Heart right ventricle (tissue), 16 donors: ENCODE measurements around the gene RBM33. TPM values are rescaled to one million over a fixed set of nuclear protein-coding genes. Genes with fewer than 3 reads are reported as not detected.

ENCODE experiments used
- ATAC-seq, 8 donors: fragments of 200-7000 bp; cut with Tn5 transposase; one replicate each; pipeline ENCODE4 v1.9.1; 2020; ENCODE audit warnings: mild to moderate bottlenecking in 8 of 8, moderate library complexity in 8 of 8, moderate number of reproducible peaks in 1 of 8
- DNase-seq, 2 donors: peaks; one replicate each; pipeline ENCODE4 v3.0.0-alpha.2; 2020
- H3K27ac ChIP-seq, 10 donors: fragments of 200-600 bp; sonication (generic) in 2 of 10; one replicate each; pipeline versions ENCODE4 v1.5.0 to v1.8.0; 2020 to 2022; ENCODE audit warnings: mild to moderate bottlenecking in 3 of 10
- H3K27me3 ChIP-seq, 7 donors: fragments of 200-600 bp; one replicate each; pipeline ENCODE4 v1.8.0; 2021 to 2022; ENCODE audit warnings: mild to moderate bottlenecking in 2 of 7
- H3K36me3 ChIP-seq, 9 donors: fragments of 200-600 bp; sonication (generic) in 1 of 9; one replicate each; pipeline versions ENCODE4 v1.5.0 to v1.8.0; 2020 to 2022; ENCODE audit warnings: mild to moderate bottlenecking in 2 of 9
- H3K4me1 ChIP-seq, 9 donors: fragments of 200-600 bp; sonication (generic) in 1 of 9; one replicate each; pipeline versions ENCODE4 v1.5.0 to v1.8.0; 2020 to 2022; ENCODE audit warnings: mild to moderate bottlenecking in 4 of 9
- H3K4me3 ChIP-seq, 10 donors: fragments of 200-600 bp; sonication (generic) in 2 of 10; one replicate each; pipeline versions ENCODE4 v1.5.0 to v1.8.0; 2020 to 2022; ENCODE audit warnings: mild to moderate bottlenecking in 7 of 10, moderate library complexity in 2 of 10
- H3K9me3 ChIP-seq, 11 donors: fragments of 200-600 bp in 10 of 11; sonication (generic) in 2 of 11; one replicate each; pipeline versions ENCODE4 v1.5.0 to v1.8.0; 2013 to 2022; ENCODE audit warnings: mild to moderate bottlenecking in 2 of 11, control low read depth in 1 of 11, moderate library complexity in 1 of 11
- CTCF ChIP-seq, 9 donors: fragments of 200-600 bp; sonication (generic) in 2 of 9; IDR thresholded peaks; one replicate each; pipeline versions ENCODE4 v1.5.0 to v1.8.0; 2021 to 2022; ENCODE audit warnings: antibody characterized with exemption in 9 of 9, mild to moderate bottlenecking in 5 of 9, moderate library complexity in 1 of 9
- WGBS, 2 donors: extraction: QIAGEN DNeasy Blood & Tissue Kit; methylation state at CpG; one replicate each; pipeline ENCODE4 v1.1.7; 2013; ENCODE audit warnings: inconsistent platforms in 1 of 2; 5-methylcytosine and 5-hydroxymethylcytosine counted together
- intact Hi-C, 10 donors: fragments of 100-400 bp; cut with DNase I; formaldehyde crosslinking; loops; one replicate each; pipeline versions ENCODE4 v1.11.1 to v1.14.2; 2022
- polyA plus RNA-seq, 2 donors: library from polyadenylated mRNA; stranded (reverse); fragments of 200-250 nt; gene quantifications; one replicate each; pipeline ENCODE4 v1.2.3, GENCODE V29; 2013
- total RNA-seq, 10 donors: library from RNA; stranded (reverse); fragmentation: NEBNext Ultra II Directional in 3 of 10; extraction: Animal tissue kit (Norgen Biotek cat#: 25700) in 3 of 10; gene quantifications; one replicate each; pipeline versions ENCODE4 v1.2.1 to v1.2.4, GENCODE V29; 2021 to 2023
- donor health status: Arrhythmogenic right ventricular cardiomyopathy.
- donor health status: ischemic (EF 13 %, LVEDD 7.1; RV severe dilation, severe dysfunction).
- donor health status: healthy with polysubstance abuse.
- donor health status: DM: no; HTN: yes; CAD: no.
- donor health status: DM: no; HTN: no; CAD: no.
- donor health status: ischemic (EF 25% LVEDD 6.9; RV normal size, moderate dysfunction).
- donor health status: ischemic (EF 25% LVEDD 5.7; RV mildly dilated, moderate dysfunction).
- donor health status: healthy.
- donor health status: DM: yes; HTN: yes; CAD: no.
- donor health status: Ischemic cardiomyopathy.
- donor health status: ischemic (EF 35%, LVEDD 5.7; RV mildly dilated, moderate dysfunction).
- donor health status: nonischemic (EF 11% LVEDD 7.7; RV severe dilation, severe dysfunction).
- donor health status: DM: yes; HTN: yes; CAD: no.
- donor health status: PGD.
- donor health status: ischemic (EF 29% LVEDD 5.4; RV normal size, mild dysfunction).
- donor health status: nonischemic (EF 23%, LVEDD 6.1; RV moderate dilation, normal function).

RBM33 gene
- total and polyA plus RNA-seq, 12 donors, result 9.5 to 44.6 (median 35.7) TPM

- Histone ChIP-seq H3K4me3 (no peak overlapping the region), H3K36me3 (peaks cover 0 to 14% (median 0%) of the 10 kb centered on the region in 9 donors), H3K4me1 (peaks cover 0 to 73% (median 55%) of the 10 kb centered on the region in 9 donors), H3K27ac (peak overlapping the region in 1 of 10 donors; percentile 24), H3K9me3 (peaks cover 0 to 3% (median 0%) of the 10 kb centered on the region in 11 donors), H3K27me3 (no peaks in the 10 kb centered on the region)
- no peak for TF ChIP-seq CTCF (IDR thresholded peaks at IDR 0.05)
- no peak for DNase-seq
- intact Hi-C loops, result no loop called here
- ATAC-seq, result peak in 3 of 8 donors; percentile 10 to 29 (median 28)
- 80 to 85% methylated on average over 10 of the region's 10 CpGs for WGBS, 2 donors
Observed at GRCh38 chr7:155753446-155753965, 109.0 kb downstream of the RBM33 start.

DNA sequence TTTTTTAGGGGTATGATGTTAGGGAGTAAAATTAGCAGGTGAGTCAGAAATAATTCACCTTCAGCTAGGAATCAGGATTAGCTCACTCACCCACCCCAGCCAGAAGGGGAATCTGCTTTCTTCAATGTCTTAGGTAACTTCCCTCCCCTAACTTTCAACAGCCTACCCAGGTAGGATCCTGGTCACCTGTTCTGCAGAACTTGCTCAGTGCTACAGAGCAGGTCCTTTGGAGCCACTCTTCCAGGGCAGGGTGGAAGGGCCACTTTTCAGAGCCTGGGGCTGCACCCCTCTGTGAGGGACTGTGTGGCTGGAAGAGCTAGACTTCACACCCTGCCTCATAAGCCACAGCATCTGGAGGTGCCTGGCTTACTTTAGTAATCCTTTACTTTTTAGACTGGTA is 109.7 kb downstream of the RBM33 start:
- Histone ChIP-seq H3K9me3 (peaks cover 0 to 3% (median 0%) of the 10 kb centered on the region in 11 donors), H3K4me1 (peaks cover 0 to 66% (median 51%) of the 10 kb centered on the region in 9 donors), H3K27me3 (no peaks in the 10 kb centered on the region), H3K4me3 (no peak overlapping the region), H3K36me3 (peaks cover 0 to 17% (median 0%) of the 10 kb centered on the region in 9 donors), H3K27ac (no peak overlapping the region)
- intact Hi-C loops, result no loop called here
- TF ChIP-seq CTCF (IDR thresholded peaks at IDR 0.05), result no peak
- no peak for DNase-seq
- peak in 3 of 8 donors; percentile 23 to 59 (median 25) for ATAC-seq

- DNase-seq, result no peak
- Histone ChIP-seq H3K27me3 (no peaks in the 10 kb centered on the region), H3K27ac (no peak overlapping the region), H3K36me3 (peaks cover 0 to 17% (median 0%) of the 10 kb centered on the region in 9 donors), H3K4me3 (no peak overlapping the region), H3K9me3 (peaks cover 0 to 3% (median 0%) of the 10 kb centered on the region in 11 donors), H3K4me1 (peaks cover 0 to 64% (median 50%) of the 10 kb centered on the region in 9 donors)
- peak in 3 of 8 donors; percentile 39 to 45 (median 43) for ATAC-seq
- intact Hi-C loops, result no loop called here
- TF ChIP-seq CTCF (IDR thresholded peaks at IDR 0.05), result no peak
- WGBS, 2 donors, result 49 to 55% methylated on average over 3 of the region's 3 CpGs
Observed at GRCh38 chr7:155755026-155755425, 110.6 kb downstream of the RBM33 start.

DNA sequence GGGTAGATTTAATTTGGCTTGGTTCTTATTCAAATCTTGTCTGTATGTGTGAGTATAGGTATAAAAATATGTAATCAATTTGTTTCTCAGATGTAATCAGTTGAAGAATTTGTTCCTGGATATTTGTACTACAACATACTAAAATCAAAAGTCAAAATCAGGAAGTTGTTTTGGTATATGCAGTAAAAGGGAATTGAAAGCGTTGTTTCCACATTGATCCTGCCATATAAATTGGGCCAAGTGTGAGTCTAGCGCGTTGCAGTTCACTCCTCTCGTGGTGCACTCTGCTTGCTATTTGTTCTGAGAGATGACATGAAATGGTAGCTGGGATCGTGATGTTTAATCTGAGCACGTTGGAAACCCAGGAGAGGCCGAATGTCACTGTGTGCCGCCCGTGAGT is 111.9 kb downstream of the RBM33 start:
- no peak for DNase-seq
- TF ChIP-seq CTCF (IDR thresholded peaks at IDR 0.05), result no peak
- WGBS, 2 donors, result 92 to 95% methylated on average over 9 of the region's 9 CpGs
- intact Hi-C loops, result no loop called here
- no peaks in the 10 kb centered on the region for H3K27me3 ChIP-seq
- no peak overlapping the region for H3K4me3 ChIP-seq
- H3K9me3 ChIP-seq, result peaks cover 0 to 3% (median 0%) of the 10 kb centered on the region in 11 donors
- peaks cover 0 to 62% (median 48%) of the 10 kb centered on the region in 9 donors for H3K4me1 ChIP-seq
- no peak for ATAC-seq
- peaks cover 0 to 21% (median 0%) of the 10 kb centered on the region in 9 donors for H3K36me3 ChIP-seq
- H3K27ac ChIP-seq, result peak overlapping the region in 1 of 10 donors; percentile 39
